Measurements from ENCODE around the gene SOAT2.

DNA sequence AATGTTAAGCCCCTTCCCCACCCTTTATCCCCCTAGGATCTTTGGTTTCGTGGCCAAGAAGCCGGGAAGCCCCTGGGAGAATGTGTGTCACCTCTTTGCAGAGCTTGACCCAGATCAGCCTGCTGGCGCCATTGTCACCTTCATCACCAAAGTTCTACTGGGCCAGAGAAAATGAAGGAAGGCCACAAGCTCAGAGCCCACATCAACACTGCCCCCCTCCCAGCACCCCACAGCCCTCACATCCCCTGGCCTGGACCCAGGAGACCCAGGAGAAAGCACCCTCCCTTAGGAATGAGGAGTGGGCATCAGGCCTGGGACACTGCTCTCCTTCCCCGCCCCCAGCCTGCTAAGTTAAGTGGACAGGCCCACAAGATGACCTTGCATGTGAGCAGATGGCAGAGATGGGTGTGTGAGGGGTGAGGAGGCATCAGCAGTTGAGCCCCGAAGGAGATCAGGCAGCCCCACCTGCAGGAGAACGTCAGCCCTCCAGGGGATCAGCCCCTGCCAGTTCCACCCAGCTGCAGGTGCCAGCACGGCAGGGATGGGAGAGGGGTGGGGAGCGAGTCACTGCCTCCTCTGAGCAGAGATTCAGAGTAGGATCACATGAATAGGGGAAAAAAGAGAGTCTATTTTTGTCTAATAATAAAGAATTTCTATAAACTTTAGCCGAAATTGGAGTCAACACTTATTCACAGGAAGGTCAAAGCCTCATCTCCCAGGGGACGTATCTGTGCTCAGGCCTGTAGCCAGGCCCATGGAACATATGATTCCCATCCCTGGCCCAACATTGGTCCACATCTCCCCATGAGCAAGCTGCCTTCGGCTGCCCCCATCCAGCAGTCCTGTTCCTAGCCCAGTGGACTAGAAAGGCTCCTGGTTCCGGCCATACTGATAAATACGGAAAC is 39.3 kb upstream of the SOAT2 start:
- no peak for TF ChIP-seq POLR2A (IDR thresholded peaks at IDR 0.05)
- TF ChIP-seq, protein P1, sequence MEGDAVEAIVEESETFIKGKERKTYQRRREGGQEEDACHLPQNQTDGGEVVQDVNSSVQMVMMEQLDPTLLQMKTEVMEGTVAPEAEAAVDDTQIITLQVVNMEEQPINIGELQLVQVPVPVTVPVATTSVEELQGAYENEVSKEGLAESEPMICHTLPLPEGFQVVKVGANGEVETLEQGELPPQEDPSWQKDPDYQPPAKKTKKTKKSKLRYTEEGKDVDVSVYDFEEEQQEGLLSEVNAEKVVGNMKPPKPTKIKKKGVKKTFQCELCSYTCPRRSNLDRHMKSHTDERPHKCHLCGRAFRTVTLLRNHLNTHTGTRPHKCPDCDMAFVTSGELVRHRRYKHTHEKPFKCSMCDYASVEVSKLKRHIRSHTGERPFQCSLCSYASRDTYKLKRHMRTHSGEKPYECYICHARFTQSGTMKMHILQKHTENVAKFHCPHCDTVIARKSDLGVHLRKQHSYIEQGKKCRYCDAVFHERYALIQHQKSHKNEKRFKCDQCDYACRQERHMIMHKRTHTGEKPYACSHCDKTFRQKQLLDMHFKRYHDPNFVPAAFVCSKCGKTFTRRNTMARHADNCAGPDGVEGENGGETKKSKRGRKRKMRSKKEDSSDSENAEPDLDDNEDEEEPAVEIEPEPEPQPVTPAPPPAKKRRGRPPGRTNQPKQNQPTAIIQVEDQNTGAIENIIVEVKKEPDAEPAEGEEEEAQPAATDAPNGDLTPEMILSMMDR (IDR thresholded peaks at IDR 0.05) = no peak
